Fibroblast of mammary gland (primary cell): Measurements from ENCODE around the gene SLIT1.

Experiments used
- DNase-seq: peaks from one replicate; pipeline ENCODE4 v3.0.0-alpha.2; 2010; ENCODE audit warnings: low read depth
- H3K4me3 ChIP-seq: 2 replicates; pipeline ENCODE4 v1.5.1; 2011; ENCODE audit warnings: low read depth, mild to moderate bottlenecking, low read length, moderate library complexity; ENCODE audit not compliant: control insufficient read depth
- CTCF ChIP-seq: conservative IDR thresholded peaks from 2 replicates; pipeline ENCODE4 v1.5.1; 2011; ENCODE audit warnings: low read depth, low read length, inconsistent platforms; ENCODE audit not compliant: control insufficient read depth, insufficient read depth

The SLIT1 gene

GRCh38 chr10:97043563-97043855 is 142.2 kb downstream of the SLIT1 start:
- TF ChIP-seq CTCF, result no peak
- no peak overlapping the region for H3K4me3 ChIP-seq
- DNase-seq, result no peak

GRCh38 chr10:97042716-97043562 is 142.8 kb downstream of the SLIT1 start:
- no peak for DNase-seq
- no peak overlapping the region for H3K4me3 ChIP-seq
- no peak for TF ChIP-seq CTCF

- no peak for DNase-seq
- no peak for TF ChIP-seq CTCF
- H3K4me3 ChIP-seq, result no peak overlapping the region
Measured at GRCh38 chr10:97042081-97042480, 143.7 kb downstream of the SLIT1 start.

- no peak for TF ChIP-seq CTCF
- no peak overlapping the region for H3K4me3 ChIP-seq
- DNase-seq, result no peak
Measured at GRCh38 chr10:97040706-97041105, 145.1 kb downstream of the SLIT1 start.

- TF ChIP-seq CTCF, result no peak
- no peak overlapping the region for H3K4me3 ChIP-seq
- DNase-seq, result no peak
Measured at GRCh38 chr10:97040248-97040584, 145.5 kb downstream of the SLIT1 start.

- DNase-seq, result no peak
- TF ChIP-seq CTCF, result no peak
- no peak overlapping the region for H3K4me3 ChIP-seq
Measured at GRCh38 chr10:97039538-97040247, 146.1 kb downstream of the SLIT1 start.
